ENCODE results near the gene RAB3IL1.

The RAB3IL1 gene

DNA sequence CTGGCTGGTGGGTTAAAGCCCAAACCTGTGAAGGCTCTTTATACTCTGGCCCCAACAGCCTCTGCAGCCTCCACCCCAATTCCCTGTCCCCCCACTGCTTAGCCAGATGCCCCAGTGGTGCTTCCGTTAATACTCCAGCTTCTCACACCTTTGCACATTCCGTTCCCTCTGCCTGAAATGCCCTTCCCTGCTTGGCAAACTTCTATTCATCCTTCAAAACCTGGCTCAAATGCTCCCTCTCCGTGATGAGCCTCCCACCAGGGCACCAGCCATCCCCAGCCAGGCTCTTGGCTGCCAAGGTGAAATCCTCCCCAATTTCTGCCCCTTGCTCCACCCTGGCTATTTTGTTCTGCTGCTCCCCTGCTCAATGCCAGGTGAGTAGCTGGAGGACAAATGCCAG lies 13.5 kb downstream of the RAB3IL1 start:
- DNase-seq: no peak

DNA sequence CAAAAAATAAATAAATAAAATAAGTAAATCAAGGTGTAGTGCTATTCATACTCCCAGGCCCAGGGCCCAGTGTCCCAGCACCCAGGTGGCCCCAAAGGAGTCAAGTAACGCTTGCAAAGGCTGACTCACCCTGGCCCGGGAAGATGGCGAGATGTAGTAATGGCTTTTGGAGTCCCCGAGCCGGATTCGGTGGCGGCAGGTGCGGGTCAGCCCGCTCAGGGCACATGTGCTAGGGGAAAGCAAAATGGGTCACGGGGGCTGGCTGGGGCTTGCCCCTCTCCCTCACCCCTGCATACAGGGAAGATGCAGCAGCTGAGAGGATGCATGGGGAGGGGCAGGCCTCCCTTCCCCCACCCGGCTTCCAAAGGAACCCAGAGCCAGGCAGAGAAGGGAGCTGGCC lies 15.1 kb downstream of the RAB3IL1 start:
- DNase-seq: no peak

DNA sequence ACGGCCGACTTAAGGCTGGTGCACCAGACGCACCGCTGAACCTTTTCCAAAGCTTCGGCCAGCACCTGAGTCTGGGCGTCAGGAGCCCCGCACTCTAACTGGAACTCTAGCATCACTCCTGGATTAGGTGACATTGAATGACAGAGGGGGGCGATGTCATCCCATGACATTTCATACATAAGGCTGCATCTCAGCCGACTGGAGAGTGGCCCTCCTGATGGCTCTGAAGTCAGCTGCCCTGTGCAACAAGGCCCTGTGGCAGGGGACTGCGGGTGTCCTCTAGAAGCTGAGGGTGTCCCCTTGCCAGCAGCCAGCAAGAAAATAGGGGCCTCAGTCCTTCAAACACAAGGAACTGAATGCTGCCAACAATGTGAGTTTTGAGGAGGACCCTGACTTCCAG lies 16.0 kb downstream of the RAB3IL1 start:
- DNase-seq: no peak

DNA sequence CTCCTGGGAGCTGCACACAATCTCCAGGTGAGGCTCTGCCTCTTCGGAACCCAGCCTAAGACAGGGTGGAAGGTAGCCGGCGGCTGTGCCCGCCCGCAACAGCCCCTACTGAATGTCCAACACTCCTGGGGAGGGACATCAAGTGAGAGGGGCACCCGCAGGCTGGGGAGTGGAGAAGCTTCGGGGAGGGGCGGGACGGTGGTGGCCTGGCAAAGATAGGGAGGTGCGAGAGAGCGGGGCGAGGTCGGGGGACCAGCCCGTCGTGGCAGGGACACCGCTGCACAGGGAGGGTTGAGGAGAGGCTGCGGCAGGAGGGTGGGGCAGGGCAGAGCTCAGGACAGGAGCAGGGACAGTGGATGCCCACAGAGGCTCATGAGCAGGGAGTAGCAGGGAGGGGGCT lies 17.1 kb downstream of the RAB3IL1 start:
- DNase-seq: no peak

DNA sequence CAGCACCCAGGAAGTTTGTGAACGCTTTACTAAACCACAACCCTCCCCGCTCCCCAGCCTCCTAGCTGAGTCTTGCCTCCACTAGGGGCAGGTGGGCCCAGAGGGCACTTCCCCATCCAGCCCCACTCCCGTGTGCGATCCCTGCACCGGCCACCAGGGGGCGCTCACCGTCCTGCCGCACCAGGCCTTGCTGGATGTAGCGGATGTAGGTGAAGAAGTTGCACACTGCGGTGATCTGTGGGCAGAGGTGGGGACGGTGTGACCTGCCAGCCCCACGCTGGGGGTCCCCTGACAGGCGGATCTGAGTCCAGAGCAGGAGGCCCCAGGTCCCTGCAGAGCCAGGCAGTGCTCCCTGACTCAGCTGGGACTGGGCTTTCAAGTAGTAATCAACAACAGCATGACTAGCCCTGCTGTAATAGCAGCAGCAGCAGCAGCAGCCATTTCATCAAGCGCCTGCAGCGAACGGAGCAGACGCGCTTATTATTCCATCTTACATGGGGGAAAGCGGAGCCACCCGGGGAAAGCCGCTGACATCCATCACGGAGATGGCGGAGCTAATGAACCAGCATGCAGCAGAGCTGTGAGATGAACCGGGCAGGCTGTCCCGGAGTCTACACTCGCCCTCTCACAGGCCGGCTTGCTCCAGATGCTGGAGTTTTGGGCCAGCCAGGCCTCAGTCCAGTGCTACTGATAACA lies 18.1 kb downstream of the RAB3IL1 start:
- DNase-seq: peak; percentile 92 to 93

DNA sequence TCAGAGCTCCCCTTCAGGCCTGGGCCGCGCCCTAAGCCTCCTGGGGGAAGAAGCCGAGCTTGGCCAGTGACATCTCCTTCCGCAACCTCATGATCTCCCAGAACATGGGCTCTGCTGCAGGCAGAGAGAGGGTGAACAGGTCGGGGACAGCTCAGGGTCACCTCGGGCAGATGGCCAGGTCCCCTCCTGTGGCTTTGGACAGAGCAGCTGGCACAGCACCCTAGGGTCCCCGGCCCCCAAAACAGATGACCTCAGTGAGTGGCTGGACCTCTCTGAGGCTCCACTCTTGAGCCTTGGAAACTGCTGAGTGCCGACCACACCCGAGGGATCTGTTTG lies 19.2 kb downstream of the RAB3IL1 start:
- DNase-seq: no peak

DNA sequence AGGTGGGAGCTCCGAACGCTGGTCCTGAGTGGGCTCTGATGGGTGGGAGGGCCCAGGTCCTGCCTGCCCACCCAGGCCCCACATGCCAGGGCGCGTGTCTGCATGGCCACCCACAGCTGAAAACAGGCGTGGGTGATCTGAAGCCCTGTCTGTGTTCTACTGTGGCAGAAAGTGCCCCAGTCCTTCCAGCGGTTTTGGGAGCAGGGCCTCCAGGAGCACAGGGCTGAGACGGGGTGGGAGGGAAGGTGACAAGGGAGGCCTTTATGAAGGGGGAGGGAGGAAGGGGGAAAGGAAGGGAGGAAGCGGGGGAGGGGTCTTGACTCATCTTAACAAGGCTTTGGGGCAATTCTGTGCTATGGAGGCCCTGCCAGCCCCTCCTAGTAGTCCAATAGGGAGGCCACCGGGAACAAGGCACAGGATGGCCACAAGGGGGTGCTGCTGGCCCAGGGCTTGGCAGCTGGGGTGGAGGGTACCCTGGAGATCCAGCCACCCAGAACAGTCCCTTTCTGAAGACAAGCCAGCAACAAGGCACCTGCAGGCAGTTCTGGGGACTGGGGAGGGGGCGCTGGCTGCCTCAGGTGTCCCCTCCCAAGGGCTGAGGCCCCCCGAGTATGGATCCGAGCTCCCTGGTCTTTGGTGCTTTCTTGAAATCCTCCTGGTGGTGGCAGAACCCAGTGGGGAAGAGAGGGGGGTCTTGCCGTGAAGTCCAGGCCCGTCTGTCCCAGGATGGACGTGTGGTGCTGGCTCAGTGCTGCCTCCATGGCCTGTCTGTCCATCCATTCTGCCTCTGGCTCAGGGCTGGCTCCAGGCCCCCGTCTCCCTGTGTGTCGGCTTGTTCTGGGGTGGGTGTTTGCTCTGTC lies 19.7 kb downstream of the RAB3IL1 start:
- peak; percentile 76 to 78 for DNase-seq

DNA sequence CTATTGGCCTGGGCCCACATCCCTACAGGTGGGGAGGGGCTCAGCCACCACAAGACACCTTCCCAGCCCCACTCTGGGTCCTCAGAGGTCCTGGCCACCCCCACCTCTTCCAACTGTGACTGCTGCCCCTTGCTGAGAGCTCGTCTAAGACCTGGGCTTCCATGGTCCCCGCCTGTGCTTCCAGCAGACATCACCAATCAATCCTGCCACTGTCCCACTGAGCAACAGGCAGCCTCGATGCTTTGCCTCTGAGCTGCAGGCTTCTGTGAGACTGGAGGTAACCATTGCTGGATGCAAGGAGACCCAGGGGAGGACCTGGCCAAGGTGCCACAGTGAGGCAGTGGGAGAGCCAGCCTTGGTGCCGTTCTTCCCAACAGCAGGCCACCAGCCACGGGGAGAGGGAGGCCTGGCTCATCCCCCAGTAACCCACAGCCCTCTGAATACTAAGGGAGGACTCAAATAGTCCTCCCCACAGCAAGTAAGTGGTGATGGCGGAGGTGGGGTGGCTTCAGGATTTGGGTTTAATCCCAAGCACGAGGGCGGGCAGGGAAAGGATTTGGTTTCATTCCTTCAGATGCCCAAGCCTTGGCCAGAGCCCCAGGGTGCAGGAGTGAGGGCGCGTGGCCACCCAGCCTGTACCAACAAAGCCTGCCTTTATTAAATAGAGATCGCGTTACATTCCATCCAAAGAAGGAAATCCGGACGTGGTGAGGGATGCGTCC lies 20.5 kb downstream of the RAB3IL1 start:
- no peak for DNase-seq

DNA sequence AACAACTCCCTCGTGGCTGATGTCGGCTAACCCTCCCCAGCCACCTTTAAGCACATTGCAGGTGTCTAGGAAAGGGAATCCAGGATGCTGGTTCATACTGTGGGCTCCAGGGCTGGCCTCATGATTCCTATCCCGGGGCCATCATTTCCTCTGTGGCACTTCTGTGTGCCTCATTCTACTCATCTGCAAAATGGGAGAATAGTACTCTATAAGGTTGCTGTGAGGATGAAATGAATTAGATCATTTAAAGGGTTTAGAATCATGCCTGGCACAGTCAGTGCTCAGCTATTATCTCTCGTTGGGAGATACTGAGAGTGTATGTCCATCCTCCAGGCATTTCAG lies 21.7 kb downstream of the RAB3IL1 start:
- DNase-seq: no peak

DNA sequence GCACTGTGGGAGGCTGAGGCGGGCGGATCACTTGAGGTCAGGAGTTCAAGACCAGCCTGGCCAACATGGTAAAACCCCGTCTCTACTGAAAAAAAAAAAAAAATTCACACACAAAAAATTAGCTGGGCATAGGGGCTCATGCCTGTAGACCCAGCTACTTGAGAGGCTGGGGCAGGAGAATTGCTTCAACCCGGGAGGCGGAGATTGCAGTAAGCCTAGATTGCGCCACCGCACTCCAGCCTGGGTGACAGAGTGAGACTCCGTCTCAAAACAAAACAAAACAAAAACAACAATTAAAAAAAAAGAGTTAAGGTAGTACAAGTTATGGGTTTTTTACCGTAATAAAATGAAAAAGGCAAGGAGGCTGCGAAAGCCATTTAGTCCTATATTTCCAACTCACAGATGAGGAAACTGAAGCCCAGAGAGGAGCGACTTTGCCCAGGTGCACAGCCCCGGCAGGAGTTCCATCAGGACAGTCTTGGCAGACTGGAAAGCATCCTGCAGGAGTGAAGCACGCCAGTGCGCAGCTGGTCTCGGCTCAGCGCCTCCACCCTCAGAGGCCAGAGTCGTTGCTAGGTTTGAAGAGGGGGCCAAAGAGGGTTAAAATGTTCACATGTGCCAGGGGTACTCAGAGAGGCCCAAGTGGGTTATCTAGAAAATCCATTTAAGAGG lies 22.2 kb downstream of the RAB3IL1 start:
- DNase-seq: no peak

DNA sequence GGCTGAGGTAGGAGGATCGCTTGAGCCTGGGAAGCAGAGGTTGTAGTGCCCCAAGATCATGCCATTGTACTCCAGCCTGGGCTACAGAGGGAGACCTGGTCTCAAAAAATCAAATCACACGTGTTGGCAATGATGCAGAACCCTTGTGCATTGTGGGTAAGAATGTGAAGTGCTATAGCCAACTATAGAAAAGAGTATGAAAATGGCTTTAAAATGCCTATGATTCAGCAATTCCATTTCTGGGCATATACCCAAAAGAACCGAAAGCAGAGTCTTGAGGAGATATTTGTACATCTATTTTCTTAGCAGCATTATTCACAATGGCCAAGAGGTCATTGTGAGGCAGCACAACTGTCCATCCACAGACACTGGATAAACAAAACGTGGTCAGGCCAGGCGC lies 23.4 kb downstream of the RAB3IL1 start:
- DNase-seq: no peak

DNA sequence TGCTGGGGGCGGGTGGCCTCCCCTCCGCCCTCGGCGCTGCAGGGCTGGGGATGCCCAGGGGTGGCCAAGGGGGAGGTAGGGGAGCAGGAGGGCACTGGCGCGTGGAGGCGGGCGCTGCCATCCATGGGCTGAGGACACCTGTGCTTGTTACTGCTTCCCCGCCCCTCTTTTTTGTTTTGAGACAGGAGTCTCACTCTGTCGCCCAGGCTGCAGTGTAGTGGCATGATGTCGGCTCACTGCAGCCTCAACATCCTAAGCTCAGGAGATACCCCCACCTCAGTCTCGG lies 25.3 kb downstream of the RAB3IL1 start:
- no peak for DNase-seq

DNA sequence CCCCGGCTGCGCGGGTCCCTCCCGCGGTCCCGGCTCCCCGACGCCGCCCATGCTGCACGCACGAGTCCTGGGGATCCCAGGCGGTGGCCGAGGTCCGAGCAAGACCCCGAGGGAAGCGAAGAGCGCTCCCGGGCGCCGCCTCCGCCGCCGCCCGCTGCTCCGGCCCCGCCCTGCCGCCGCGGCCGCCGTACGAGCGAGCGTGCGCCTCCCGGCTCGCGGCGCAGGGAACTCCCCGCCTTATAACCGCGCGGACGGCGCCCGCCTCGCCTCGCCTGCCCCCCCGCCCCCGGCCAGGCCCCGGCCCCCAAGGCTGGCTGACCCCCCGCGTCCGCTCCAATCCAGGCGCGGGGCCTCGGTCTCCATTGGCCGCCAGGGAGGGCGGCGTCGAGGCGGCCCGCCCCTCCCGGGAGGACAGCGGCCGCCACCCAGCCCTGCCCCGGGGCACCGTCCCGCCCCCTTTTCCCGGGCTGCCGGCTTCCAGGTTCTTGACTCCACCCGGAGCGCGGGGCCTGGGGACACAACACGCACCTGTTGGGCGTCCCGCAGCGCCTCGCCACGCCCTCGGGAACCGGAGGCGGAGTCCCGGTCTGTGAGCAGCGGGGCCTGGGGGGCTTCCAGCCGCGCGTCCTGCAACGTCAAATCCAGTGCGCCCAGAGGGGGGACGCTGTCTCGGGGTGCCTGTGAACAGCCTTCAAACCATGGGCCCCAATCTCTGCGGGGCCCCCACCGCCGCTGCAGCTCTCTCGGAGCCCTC lies 25.9 kb downstream of the RAB3IL1 start, which contains the start of gene FADS3:
TSS of gene FADS3 (minus strand) at position 215 of the 754 bp plus-strand sequence. CDS start at position 51, 164 bp downstream.
- DNase-seq: peak; percentile 81

DNA sequence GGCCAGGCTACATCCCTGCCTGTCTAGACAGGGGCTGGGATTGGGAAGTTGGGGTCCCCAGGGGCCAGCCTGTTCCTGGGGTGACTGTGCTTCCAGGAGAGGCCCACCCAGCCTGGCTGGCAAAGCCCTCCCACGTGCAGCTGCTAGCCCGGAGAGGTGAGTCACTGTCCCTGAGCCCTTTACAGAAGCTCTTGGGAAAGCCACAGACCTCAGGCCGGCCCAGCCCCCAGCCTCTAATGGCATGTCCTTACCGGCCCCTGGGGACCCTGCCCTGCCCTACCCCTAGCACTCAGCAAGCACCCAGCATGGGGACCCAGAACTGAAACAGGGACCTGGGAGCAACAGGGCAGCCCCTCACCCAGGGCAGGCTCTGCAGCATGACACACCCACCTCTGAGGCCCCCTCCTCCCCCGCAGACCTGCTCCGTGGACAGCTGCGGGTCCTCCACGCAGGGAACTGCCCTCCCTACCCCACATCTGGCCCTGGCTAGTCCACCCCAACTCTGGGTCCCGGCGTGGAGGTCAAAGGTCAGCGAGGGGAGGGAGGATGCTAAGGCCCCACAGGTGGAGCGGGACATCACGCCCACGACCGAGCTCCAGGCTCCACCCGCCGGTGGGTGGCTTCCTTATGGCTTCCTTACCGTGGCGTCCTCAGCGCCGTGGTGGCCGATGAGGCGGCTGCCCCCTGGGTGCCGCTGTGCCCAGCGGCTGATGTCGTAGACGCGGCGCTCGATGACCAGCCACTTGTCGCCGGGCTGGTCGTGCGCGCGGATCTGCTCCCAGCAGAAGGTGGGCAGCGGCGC lies 26.6 kb downstream of the RAB3IL1 start:
- peak; percentile 26 to 32 for DNase-seq

DNA sequence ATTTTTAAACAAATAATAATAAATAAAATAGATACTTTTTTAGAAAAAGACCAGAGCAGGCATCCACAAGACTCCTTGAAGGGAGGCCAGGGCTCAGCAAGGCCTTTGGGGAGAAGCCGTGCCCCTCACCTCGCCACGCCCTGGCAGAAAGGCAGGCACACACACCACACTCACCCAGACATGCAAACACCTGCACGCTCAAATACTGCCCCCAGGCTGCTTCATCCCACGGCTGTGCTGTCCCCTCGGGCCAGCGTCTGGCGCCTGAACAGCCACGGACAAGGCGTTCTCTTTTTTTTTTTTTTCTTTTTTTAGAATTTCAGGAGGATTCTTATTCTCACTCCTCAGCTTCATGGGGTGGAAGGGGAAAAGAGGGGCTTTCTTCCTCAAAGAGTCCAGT lies 27.5 kb downstream of the RAB3IL1 start:
- DNase-seq: no peak

DNA sequence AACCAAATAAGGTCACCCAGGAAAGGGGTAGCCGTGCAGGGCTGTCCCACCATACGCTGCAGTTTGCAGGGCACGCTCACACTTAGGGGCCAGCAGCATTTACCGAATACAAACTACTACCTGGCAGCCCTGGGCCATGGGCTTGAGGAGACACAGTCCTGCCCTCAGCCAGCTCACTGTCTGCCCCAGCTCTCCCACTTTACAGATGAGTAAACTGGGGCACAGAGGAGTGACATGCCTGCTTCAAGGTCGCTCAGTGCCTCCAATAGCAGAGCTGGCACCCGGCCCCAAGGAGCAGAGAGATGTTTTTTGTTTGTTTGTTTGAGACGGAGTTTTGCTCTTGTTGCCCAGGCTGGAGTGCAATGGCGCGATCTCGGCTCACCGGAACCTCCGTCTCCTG lies 28.8 kb downstream of the RAB3IL1 start:
- no peak for DNase-seq

DNA sequence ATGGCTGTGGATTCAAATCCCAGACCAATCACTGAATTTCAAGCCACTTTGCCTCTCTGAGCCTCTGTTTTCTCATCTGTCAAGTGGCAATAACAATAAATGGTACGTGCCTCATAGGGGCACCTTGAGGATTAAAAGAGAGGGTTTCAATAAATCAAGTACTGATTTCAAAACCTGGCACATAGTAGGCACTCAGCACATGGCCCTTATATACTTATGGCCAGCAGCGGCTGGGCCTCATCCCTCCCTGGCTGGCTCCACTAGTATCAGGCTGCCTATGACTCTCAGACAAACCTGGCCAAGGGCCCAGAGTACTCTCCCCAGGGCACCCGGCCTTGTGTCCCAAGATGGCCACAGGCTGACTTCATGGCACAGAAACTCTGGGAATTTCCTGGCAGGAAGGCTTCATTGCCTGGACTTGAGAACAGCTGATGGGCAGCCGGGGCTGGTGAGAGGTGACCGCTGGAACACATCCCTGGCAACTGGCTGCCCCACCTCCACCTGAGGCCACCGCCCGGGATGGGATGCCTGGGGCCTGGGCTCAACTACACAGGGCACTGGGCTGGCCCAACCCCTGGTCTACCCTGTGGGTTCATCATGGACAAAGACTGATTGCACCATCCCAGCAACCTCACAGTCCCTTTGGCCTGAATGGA lies 29.4 kb downstream of the RAB3IL1 start:
- no peak for DNase-seq

DNA sequence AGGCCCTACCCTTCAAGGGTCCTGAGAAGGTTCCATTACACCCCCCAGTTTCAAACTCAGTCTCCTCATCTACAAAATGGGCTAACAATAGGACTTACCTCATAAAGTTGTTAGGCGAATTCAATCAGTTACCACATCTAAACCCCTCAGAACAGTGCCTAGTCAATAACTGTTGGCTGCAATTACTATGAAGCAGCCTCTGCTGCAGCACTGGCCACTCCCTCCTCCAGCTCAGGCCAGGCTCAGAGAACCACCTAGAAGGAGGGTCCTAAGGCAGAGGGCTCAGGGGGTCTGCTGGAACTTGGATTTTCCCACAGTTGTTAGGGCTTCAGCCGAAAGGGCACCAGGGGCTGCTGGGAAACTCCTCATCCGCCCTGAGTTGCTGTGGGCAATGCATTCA lies 30.7 kb downstream of the RAB3IL1 start:
- DNase-seq: no peak

DNA sequence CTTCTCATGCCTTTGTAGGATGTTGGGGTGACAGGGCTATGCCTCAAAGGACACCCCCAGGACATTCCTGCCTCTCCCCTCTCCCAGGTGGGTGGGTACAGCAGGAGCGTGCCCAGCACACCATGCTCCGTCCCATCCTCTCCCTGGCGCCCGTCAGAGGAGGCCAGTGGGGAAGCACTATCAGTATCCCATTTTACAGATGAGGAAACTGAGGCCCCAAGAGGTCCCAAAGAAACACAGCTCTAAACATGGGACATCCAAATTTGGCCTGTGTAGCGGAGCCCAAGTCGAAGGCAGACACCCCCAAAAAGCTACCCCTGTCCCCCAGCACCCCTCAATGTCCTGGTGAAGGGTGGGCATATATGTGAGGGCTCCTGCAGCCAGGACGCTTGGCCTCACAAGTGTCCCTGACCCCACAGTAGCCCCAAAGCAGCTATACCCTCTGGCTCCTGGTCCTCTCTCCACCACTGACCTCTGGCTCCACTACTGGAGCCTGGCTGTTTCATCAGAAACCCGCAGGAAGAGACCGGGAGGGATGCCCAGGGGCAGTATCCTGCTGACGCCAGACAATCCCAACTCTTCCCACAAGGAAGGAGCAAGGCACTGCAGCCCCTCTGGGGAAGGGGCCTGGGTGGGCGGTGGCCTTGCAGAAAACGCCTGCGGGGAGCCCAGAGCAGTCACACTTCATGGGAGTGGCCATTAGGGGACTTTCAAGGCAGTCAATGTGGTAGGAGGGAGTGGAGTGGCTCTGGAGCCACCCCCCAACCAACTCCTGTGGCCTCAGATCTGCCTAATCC lies 31.4 kb downstream of the RAB3IL1 start:
- DNase-seq: no peak

DNA sequence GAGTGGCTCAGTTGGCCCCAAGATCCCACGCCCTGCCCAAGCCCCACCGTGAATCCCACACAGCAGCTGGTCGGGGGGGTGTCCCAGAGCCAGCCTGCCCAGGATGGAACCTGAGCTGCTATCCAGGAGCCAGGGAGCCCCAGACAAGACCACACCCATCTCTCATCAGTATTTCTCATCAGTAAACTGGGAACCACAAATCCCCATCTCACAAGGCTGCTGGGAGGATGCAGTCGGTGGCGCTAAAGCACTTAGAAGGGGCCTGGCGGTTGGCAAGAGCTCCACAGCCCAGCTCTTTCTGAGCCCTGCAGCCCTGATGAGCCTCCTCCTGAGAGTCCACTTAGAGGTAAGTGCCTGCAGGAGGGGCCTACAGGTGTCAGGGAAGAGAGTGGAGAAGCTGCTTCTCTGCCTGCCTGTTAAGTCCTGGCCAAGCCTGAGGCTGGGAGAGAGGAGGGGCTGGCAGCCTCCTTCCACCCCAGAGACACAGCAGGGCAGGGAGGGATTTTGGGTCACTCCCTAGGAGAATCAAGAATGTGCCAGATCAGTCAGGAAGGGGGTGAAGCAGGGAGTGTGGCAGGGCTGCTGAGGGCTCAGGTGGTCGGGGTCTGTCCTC lies 32.1 kb downstream of the RAB3IL1 start:
- DNase-seq: no peak

Data from CD4-positive, alpha-beta T cell treated with Interleukin-4 for 1 hour (primary cell).